ENCODE results near the gene CLMN. TPM values are rescaled to one million over a fixed set of nuclear protein-coding genes. Genes with fewer than 3 reads are reported as not detected.

CLMN gene
- total and polyA plus RNA-seq, 8 donors: 5.3 to 42.9 (median 20.1) TPM

DNA sequence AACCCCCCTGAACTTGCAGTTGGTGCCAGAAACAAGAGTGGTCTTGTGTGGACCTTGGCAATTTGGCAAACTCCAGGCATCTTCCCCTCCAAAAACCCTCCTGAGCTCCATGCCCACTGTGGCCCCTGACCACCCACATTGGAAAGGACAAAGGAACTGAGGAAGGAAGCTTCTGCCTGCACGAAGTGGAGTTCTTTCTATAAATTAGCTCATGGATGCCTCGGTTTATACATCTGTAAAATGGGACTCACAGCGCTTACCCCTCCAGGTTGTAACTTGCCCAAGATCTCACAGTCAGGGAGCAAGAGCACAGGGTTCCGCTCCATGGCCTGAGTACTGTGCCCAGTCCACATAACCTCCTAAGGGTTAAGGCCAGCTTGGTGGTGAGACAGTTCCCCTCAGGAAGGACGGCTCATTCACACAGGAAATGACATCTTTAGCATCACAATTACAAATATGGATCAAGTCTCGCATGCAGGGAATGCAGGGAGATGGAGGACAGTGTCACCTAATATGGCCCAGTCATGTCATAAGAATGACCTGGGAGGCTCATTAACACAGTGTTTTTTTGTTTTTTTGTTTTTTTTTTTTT, 66.6 kb downstream of the CLMN start:
- intact Hi-C loops (cut with DNase I; ENCODE audit: low total_unique reads): no loop called here
- H3K9me3 ChIP-seq: no peaks in the 10 kb centered on the region

DNA sequence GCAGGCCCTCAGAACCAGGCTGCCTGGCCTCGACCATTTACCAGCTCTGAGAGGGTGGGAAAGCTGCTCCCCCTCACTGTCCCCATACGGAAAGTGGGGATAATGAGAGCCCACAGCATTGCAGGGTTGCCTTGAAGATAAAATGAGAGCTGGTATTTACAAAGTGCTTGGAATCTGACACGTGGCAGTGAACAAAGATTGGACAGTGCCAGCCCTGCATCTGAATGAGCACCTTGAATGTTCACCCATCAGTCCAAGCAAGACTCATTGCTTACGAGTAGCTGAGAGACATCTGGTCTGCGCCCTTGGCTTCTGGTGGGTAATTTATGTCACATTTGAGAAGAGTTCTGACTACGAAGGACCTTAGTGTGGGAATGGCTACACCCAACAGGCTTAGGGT, 67.5 kb downstream of the CLMN start:
- intact Hi-C loops (cut with DNase I; ENCODE audit: low total_unique reads): no loop called here
- peak in 1 of 2 donors; percentile 28 for DNase-seq
- H3K36me3 ChIP-seq: no peaks in the 10 kb centered on the region
- 46 to 82% (median 61%) methylated on average over 6 of the region's 6 CpGs for WGBS, 5 donors
- peaks cover 19 to 65% (median 33%) of the 10 kb centered on the region in 4 donors for H3K4me1 ChIP-seq
- no peaks in the 10 kb centered on the region for H3K27me3 ChIP-seq
- no peaks in the 10 kb centered on the region for H3K9me3 ChIP-seq
- peak in 1 of 3 donors; percentile 11 for TF ChIP-seq POLR2AphosphoS5 (IDR thresholded peaks at IDR 0.05)
- TF ChIP-seq, protein P1, sequence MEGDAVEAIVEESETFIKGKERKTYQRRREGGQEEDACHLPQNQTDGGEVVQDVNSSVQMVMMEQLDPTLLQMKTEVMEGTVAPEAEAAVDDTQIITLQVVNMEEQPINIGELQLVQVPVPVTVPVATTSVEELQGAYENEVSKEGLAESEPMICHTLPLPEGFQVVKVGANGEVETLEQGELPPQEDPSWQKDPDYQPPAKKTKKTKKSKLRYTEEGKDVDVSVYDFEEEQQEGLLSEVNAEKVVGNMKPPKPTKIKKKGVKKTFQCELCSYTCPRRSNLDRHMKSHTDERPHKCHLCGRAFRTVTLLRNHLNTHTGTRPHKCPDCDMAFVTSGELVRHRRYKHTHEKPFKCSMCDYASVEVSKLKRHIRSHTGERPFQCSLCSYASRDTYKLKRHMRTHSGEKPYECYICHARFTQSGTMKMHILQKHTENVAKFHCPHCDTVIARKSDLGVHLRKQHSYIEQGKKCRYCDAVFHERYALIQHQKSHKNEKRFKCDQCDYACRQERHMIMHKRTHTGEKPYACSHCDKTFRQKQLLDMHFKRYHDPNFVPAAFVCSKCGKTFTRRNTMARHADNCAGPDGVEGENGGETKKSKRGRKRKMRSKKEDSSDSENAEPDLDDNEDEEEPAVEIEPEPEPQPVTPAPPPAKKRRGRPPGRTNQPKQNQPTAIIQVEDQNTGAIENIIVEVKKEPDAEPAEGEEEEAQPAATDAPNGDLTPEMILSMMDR (IDR thresholded peaks at IDR 0.05): no peak
- no peak overlapping the region for H3K4me3 ChIP-seq
- H3K27ac ChIP-seq: peak overlapping the region in 3 of 5 donors; percentile 21 to 55 (median 43)

More for the DNA sequence above, 66.6 kb downstream of the CLMN start:
- WGBS, 5 donors: 81 to 91% (median 89%) methylated on average over 6 of the region's 6 CpGs
- H3K27ac ChIP-seq: peak overlapping the region in 1 of 5 donors; percentile 55
- no peak overlapping the region for H3K4me3 ChIP-seq
- peak in 1 of 2 donors; percentile 10 for DNase-seq
- no peaks in the 10 kb centered on the region for H3K36me3 ChIP-seq
- peaks cover 19 to 64% (median 33%) of the 10 kb centered on the region in 4 donors for H3K4me1 ChIP-seq
- H3K27me3 ChIP-seq: no peaks in the 10 kb centered on the region
- no peak for TF ChIP-seq POLR2A (IDR thresholded peaks at IDR 0.05)
- TF ChIP-seq, protein P1 (IDR thresholded peaks at IDR 0.05): no peak
- TF ChIP-seq POLR2AphosphoS5 (IDR thresholded peaks at IDR 0.05): no peak
- no peak for TF ChIP-seq EP300 (IDR thresholded peaks at IDR 0.05)

DNA sequence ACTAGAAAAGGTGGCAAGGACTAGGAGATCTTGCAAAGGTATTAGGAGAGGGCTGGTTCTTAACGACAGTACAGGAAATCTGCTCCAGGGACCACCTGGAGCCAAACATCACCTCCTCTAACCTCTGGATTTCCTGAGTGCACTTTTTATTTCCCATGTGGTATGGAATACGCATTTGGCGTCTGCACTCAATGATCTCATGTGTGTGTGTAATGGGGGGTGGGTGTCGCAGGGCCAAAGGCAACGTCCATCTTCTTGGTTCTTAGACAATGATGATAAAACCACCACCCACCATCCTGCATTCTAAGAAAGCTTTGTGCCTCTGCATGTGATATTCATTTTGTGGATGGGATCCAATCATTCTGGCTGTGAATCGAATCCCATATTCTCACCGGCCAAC, 68.8 kb downstream of the CLMN start:
- no peaks in the 10 kb centered on the region for H3K27me3 ChIP-seq
- H3K36me3 ChIP-seq: no peaks in the 10 kb centered on the region
- no peak overlapping the region for H3K27ac ChIP-seq
- TF ChIP-seq EP300 (IDR thresholded peaks at IDR 0.05) (no peak), POLR2A (IDR thresholded peaks at IDR 0.05) (no peak), POLR2AphosphoS5 (IDR thresholded peaks at IDR 0.05) (no peak)
- TF ChIP-seq, protein P1 (IDR thresholded peaks at IDR 0.05): no peak
- intact Hi-C loops (cut with DNase I; ENCODE audit: low total_unique reads): no loop called here
- no peak overlapping the region for H3K4me3 ChIP-seq
- peak in 1 of 2 donors; percentile 2 for DNase-seq
- WGBS, 5 donors: 85 to 91% (median 89%) methylated on average over 7 of the region's 7 CpGs
- peaks cover 16 to 56% (median 30%) of the 10 kb centered on the region in 4 donors for H3K4me1 ChIP-seq
- no peaks in the 10 kb centered on the region for H3K9me3 ChIP-seq

DNA sequence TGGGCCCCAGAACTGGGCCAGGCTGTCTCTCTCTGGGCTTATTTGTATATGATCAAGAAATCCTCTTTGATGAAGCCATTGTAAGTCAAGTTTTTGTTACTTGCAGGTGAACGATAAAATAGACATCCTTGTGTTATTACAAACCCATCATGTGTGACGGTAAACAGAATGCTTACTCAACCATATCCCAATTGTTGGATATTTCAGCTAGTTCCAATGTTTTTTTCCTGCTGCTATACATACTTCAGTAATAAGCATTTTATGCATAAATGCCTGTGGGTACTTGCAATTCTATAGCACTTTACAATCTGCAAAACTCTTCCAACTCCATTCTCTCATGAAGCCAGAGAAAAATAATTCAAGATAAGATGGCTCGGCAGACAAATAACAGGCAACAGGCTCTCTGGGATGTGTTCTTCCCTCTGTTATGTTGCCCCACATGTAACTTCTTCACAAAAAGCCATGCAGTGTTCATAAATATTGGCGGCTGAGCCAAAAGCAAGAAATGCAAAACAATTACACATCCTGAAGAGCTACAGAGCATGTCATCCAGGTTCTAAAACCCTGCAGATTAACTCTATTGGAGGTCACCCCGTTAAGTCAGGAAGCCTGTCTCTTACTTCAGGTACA, 69.5 kb downstream of the CLMN start:
- H3K4me1 ChIP-seq: peaks cover 14 to 49% (median 25%) of the 10 kb centered on the region in 4 donors
- H3K27me3 ChIP-seq: no peaks in the 10 kb centered on the region
- no peaks in the 10 kb centered on the region for H3K36me3 ChIP-seq
- TF ChIP-seq, protein P1 (IDR thresholded peaks at IDR 0.05): no peak
- no peak for TF ChIP-seq EP300 (IDR thresholded peaks at IDR 0.05)
- TF ChIP-seq POLR2A (IDR thresholded peaks at IDR 0.05): no peak
- TF ChIP-seq POLR2AphosphoS5 (IDR thresholded peaks at IDR 0.05): no peak
- no peak overlapping the region for H3K4me3 ChIP-seq
- WGBS, 5 donors: 59 to 80% (median 79%) methylated on average over 5 of the region's 5 CpGs
- DNase-seq: peak in 1 of 2 donors; percentile 16
- intact Hi-C loops (cut with DNase I; ENCODE audit: low total_unique reads): no loop called here
- H3K27ac ChIP-seq: peak overlapping the region in 3 of 5 donors; percentile 45 to 77 (median 69)
- H3K9me3 ChIP-seq: no peaks in the 10 kb centered on the region
